ENCODE measurements around the gene MYB.
A peak's percentile ranks its signal among the peaks of the same experiment; 100 is the strongest.
"Not testable (repeated sequence)": the region's sequence is repeated elsewhere in the genome, so short reads cannot be mapped to it uniquely, and the experiment has no call there.

Gene MYB

GRCh38 chr6:135224037-135224647, 43.0 kb downstream of the MYB start:
- peak in 1 of 5 donors; percentile 29 for DNase-seq

GRCh38 chr6:135225911-135226310, 44.8 kb downstream of the MYB start:
- DNase-seq, result no peak

GRCh38 chr6:135226537-135226936, 45.4 kb downstream of the MYB start:
- no peak for DNase-seq

GRCh38 chr6:135227349-135227748, 46.2 kb downstream of the MYB start:
- no peak for DNase-seq

- DNase-seq, result no peak
Observed at GRCh38 chr6:135227758-135228157, 46.6 kb downstream of the MYB start.

- no peak for DNase-seq
Observed at GRCh38 chr6:135228486-135228885, 47.4 kb downstream of the MYB start.

- no peak for DNase-seq
Observed at GRCh38 chr6:135229996-135230395, 48.9 kb downstream of the MYB start.

- peak in 1 of 5 donors; percentile 28 for DNase-seq
Observed at GRCh38 chr6:135230711-135231468, 49.8 kb downstream of the MYB start.

GRCh38 chr6:135231469-135231844, 50.3 kb downstream of the MYB start:
- peak in 1 of 5 donors; percentile 91 for DNase-seq

- DNase-seq, result peak in 1 of 5 donors; percentile 59
Observed at GRCh38 chr6:135233686-135234491, 52.8 kb downstream of the MYB start.

GRCh38 chr6:135234492-135234780, 53.3 kb downstream of the MYB start:
- no peak for DNase-seq

GRCh38 chr6:135235716-135236115, 54.6 kb downstream of the MYB start:
- DNase-seq, result no peak

GRCh38 chr6:135236319-135236718, 55.2 kb downstream of the MYB start:
- no peak for DNase-seq

GRCh38 chr6:135236732-135237131, 55.6 kb downstream of the MYB start:
- DNase-seq, result no peak

- no peak for DNase-seq
Observed at GRCh38 chr6:135240711-135241110, 59.6 kb downstream of the MYB start.

GRCh38 chr6:135243871-135244796, 63.0 kb downstream of the MYB start:
- no peak for DNase-seq

- DNase-seq, result no peak
Observed at GRCh38 chr6:135244805-135245204, 63.7 kb downstream of the MYB start.

- DNase-seq, result not testable (repeated sequence)
Observed at GRCh38 chr6:135246412-135247012, 65.4 kb downstream of the MYB start.

- DNase-seq, result no peak
Observed at GRCh38 chr6:135250234-135250633, 69.1 kb downstream of the MYB start.

- DNase-seq, result no peak
Observed at GRCh38 chr6:135250751-135251497, 69.8 kb downstream of the MYB start.

Data from T-helper 1 cell (primary cell).